GM21360 (cell line): ENCODE data around the gene DLGAP4.
"Not testable (repeated sequence)": the region's sequence is repeated elsewhere in the genome, so short reads cannot be mapped to it uniquely, and the experiment has no call there.

Experiments used
- ATAC-seq: cut with Tn5 transposase; IDR thresholded peaks from one replicate; pipeline ENCODE4 v1.9.1; 2021; ENCODE audit warnings: mild to moderate bottlenecking, moderate library complexity; ENCODE audit not compliant: unreplicated experiment

Gene DLGAP4

DNA sequence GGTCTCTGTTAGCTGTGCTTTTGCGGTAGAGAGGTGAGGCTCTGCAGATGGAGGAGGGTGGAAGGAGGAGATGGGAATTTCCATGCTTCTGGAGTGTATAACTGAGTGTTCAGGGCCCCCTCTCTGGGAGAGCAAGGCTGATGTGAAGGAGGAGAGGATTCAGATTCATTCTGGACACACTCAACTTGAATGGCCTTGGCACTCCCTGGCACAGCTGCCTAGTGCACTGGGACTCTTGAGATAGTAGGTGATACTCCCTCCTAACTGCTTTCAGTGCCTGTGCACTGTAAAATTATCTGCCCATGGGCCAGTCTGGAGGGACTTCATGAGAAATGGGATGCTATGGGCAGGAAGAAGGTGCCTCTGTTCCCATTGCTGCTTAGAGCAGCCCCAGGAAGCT, 180.9 kb downstream of the DLGAP4 start:
- no peak for ATAC-seq

DNA sequence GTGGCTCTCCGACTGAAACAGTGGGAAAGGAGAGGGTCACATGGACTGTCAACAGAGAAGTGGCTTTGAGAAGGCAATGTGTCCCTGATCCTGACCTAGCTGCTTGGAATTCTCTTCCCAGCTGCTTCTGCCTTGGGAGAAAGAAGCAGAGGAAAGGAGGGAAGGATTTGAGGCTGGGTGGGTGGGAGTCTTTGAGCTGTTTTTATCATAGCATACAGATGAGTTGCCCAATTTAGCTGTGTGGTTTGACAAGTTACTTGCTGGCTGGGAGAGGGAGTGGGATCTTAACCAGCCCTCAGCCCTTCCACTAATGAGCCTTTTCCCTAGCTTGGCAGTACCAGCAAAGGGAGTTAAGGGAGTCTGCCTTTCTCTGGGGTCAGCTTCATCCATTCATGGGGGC, 184.1 kb downstream of the DLGAP4 start:
- no peak for ATAC-seq

DNA sequence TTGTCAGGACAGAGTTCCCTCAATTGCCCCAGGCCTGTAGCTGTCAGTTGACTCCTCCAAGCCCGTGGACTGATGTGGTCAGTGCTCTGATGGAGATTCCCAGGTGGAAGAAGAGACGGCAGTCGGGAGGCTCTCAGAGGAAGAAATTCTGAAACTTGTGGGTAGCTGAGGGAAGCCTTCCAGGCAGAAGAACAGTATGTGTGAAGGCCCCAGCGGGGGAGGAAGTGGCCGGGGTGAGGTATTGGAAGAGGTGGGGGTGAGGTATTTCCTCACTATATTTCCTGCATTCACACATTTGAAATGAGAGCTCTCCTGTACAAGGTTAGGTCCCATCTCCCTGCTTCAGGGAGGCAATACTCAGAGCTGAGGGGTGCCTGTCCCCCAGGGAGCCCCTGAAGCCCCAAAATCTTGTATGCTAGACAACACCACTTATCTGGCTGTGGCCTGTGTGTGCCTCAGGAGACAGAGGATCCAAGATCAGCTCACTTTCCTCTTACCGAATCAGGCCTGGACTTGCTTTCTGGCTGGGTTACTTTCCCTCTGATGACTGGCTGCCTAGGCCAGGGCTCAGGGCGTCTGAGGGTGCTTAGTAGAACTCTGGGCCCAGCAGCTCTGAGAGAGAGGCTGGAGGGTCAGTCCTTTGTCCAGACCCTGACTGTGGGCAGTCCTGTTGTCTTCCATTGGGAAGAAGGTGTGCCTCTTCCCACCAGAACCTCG, 185.9 kb downstream of the DLGAP4 start:
- no peak for ATAC-seq

DNA sequence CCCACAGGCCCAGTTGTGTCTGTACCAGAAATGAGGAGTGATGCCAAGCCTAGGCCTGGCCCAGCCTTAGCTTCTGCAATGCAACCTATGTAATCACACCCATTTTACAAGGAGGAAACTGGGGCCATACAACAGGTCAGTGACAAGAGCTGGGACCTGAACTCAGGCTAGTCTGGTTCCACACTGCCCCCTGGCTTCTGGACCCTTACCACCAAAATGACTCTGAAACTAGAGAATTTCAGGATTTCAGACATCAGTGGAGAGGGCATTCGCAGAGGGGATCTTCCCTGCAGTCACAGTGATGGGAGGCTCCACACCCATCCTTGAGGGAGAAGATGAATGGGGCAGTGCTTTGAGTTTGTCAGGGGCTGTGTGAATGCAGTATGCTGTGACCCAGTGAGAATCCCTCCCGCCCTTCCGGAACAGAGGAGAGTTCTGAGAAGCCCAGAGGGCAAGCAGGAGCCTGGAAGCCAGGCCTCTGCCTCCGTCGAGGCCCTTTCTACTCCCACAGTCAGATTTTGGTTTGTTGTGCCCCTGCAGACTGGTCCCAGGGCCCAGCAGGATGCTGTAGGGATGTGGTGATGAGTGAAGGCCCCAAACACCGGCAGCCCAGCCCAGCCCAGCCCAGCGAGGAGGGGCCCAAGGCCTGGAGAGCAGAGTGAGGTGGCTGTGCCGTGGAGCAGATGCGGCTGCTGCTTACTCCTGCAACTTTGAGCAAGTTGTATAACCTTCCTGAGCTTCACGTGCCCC, 187.1 kb downstream of the DLGAP4 start:
- ATAC-seq, result no peak

DNA sequence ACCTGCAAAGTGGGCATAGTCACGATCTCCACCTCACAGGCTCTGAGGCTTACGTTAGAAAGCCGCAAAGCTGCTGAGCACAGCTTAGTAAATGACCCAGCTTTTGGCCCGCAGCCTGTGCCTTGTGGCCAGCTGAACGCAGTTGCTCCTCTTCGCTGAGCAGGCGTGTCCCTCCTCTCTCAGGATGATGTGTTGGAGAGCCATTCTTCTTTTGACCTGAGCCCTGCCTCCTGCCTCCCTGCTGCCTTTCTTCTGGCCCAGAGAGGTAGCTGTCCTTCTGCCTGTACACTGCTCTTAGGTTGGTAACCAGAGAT, 187.6 kb downstream of the DLGAP4 start:
- ATAC-seq, result no peak

DNA sequence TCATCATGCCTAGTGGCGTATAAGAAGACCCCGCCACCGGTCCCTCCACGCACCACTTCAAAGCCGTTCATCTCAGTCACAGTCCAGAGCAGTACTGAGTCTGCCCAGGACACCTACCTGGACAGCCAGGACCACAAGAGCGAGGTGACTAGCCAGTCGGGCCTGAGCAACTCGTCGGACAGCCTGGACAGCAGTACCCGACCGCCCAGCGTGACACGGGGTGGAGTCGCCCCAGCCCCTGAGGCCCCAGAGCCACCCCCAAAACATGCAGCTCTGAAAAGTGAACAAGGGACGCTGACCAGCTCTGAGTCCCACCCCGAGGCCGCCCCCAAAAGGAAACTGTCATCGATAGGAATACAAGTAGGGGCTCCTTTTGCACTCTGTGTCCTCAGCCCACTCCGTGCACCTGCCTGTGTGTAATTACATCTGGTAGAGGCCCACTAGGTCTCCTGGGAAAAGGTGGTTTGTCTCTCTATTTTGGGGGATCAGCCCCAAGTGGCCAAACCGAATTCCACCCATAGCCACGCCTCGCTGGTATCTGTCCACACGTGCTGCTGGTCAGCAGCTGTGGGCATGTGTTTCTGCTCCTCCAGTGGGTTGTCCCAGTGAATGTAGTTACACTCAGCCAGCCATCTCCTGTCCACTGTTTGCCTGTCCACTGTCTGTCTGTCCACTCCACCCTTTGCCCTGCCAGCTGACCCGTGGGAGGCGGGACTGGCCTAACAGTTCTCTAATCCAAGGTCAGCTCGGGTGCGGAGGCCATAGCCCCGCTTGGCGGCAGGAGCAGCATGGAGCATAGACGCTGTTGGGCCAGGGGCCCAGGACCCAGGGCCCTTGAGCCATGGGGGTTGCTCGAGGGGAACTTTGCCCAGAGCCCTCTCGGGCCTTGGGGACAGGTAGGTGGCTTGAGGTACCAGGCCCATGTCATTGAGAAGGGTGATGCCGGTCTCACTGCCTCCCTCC, 190.8 kb downstream of the DLGAP4 start:
- ATAC-seq, result no peak

DNA sequence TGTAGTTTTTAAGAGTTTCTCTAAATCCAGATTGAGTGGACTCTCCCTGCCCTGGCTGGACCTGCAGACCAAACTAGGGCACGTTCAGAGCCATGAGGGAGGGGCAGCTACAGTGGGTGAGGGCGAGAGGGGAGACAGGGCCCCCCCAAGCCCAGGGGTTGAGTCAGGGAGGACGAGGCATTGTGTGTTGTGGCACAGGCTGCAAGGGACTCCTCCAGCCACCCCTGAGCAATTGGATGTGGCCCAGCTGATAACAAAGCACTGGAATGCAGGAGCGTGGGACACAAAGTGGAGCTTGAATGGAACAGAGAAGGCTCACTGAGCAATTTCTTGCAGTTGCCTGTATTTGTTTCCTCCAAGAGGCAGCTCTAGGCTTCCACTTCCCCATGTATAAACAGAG, 191.7 kb downstream of the DLGAP4 start:
- ATAC-seq, result no peak

DNA sequence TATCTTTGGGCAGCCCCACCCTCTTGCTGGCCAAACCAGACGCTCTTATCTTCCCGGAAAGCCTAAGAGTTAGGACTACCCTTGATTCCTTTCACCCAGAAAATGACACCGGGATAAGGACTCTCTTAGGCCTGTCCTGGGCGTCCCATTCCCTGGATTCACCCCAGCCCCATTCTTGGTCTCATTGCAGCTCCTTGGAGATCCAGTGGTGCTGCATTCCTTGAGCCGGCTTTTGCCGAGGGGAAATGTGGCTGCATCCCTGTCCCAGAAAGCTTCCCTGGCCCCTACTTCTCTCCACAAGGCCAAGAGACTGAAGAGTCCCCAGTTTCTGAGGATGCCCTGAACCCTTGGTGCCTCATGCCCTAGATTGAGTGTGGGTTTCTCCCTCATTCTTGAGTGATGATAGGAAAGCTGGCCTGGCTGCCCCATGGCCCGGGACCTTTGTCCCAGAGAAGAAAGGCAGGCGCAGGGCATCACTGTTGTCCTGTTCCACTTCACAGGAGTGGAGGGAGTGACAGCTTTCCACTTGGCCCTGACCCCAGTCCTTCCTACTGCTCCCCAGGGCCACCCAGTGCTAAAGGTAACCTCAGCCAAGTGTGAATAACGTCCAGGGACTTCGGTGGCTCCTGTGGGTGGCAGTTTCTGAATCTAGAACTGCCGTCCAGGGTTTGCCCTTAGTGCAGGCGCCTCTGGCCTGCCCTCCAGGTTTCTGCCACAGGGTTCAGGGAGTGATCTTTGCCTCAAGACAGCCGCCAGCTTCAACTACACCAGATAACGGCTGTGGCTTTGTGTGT, 192.4 kb downstream of the DLGAP4 start:
- ATAC-seq, result no peak

DNA sequence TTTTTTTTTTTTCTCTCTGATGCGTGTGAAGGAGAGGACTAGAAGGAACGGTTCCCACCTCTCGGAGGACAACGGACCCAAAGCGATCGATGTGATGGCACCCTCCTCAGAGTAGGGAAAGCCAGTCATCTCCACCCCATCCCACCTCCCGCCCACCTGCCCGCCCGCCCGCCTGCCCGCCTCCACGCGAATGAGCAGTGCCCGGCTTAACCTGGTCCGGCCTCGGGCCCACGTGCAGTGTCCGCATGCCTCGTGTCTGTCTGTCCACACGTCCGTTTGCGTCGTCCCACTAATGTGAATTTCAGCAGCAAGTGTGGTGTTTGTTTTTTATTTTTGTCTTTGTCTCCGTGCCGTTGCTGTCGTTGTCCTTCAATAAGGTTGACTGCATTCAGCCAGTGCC, 193.1 kb downstream of the DLGAP4 start:
- no peak for ATAC-seq

DNA sequence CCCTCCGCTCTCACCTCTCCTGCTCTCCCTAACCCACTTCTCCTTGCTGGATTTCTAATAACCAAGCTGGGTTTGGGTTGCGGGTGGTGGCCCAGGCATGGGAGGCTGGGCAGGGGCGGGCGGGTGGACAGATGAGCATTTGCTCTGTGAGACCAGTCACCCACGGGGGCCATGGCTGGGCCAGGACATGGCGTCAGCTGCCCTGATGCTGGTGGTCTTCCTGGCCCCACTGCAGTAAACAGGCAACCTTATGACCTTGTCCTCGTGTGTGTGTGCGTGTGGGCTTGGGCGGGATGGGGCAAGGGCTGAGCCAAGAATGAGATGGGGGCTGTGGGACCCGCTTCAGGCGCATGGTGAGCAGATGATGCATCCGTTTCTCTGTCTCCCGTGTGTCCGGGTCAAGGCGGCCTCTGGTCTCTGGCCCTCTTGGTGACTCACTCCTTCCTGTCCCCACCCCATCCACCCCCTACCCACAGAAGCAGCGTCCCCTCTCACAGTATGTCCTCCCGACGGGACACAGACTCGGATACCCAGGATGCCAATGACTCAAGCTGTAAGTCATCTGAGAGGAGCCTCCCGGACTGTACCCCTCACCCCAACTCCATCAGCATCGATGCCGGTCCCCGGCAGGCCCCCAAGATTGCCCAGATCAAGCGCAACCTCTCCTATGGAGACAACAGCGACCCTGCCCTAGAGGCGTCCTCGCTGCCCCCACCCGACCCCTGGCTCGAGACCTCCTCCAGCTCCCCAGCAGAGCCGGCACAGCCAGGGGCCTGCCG, 193.8 kb downstream of the DLGAP4 start:
- no peak for ATAC-seq

DNA sequence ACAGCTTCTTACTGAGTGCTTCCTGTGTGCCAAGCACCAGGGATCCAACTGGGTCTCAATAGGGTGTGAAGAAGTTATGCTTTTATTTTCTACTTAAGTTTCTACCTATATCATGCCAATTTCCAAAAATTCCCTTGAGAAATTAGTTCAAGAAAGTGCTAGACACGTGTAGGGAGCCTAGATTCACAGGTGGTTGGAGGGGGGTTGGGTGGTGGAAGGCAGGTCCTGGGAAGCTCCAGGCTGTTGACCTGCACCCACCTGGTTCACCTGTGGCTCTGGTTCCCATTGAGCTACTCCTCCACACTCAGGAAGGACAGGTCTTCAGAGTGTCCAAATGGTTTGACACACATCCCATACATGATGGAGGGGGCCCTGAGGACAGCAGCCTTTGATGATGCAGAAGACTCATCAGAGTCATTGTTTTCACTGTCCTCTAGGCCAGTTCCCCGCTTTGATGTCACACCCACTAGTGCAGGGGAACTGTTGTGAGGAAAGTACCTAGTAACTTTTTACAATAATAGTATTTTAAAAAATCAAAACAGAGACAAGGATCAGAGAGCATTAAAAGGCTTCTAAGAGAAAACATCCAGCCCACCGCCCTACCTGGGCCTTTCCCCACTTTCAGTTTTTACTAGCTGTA, 195.3 kb downstream of the DLGAP4 start:
- ATAC-seq, result no peak

DNA sequence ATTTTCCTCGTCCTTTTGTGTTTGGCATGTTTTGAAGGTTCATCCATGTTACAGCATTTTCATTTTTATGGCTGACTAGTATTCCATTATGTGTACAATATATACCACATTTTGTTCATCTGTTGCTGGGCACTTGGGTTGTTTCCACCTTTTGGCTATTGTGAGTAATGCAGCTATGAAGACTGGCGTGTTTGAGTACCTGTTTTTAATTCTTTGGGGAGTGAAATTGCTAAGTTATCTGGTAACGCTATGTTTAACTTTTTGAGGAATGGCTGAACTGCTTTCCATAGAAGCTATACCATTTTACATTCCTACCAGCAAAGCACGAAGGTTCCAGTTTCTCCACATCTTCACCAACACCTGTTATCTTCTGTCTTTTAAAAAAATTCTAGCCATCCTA, 198.2 kb downstream of the DLGAP4 start:
- no peak for ATAC-seq

DNA sequence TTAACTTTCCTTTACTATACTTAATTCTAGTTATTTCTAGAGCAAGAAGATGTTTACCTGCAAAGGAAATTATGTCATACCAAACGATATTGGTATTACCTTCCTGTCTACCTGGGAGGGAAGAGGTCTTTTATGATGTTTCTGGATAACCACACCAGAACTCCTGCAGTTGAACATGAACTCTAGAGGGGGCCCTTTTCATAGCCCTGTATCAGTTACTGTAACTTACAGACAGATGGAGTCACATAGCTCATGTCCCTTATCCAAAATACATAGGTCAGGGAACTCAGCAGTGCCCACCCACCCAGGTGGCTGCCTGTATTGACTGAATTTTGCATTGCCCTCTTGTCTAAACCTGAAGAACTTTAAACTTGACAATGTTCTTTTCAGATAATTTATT, 200.1 kb downstream of the DLGAP4 start:
- ATAC-seq, result no peak

DNA sequence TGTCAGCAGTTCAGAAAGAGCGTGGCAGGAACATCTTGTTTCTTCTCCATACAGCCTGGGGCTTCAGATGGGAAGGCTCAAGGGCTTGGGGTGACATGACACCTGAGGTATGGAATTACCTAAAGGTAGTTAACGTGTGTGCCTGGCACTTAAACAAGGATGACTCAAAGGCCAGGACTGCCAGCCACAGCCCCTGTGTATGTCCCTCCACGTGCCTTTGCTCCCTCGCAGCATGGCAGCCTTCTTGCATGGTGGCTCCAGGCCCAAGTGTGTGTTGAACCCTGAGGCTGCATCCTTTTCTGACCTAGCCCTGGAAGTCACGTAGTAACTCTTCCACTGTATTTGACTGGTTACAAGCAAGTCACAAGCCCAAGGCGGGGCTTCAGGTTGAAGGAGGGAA, 201.6 kb downstream of the DLGAP4 start:
- ATAC-seq, result no peak

DNA sequence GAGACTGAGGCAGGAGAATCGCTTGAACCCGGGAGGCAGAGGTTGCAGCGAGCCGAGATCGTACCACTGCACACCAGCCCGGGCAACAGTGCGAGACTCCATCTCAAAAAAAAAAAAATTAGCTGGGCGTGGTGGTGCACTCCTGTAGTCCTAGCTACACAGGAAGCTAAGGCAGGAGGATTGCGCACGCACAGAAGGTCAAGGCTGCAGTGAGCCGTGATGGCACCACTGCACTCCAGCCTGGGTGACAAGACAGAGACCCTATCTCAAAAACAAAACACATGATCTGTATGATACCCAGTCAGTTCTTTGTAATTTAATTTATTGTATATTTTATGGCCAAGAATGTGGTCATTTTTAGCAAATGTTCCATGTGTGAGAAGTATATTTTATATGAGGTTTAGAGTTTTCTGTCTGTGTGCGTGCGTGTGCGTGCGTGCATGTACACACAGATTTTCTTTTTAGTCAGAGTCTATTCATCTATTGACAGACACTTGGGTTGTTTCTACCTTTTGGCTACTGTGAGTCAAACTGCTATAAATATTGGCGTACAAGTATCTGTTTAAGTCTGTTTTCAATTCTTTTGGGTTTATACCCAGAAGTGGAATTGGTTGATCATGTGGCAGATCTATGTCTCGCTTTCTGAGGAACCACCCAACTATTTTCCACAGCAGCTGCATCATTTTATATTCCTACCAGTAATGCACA, 213.0 kb downstream of the DLGAP4 start:
- no peak for ATAC-seq

DNA sequence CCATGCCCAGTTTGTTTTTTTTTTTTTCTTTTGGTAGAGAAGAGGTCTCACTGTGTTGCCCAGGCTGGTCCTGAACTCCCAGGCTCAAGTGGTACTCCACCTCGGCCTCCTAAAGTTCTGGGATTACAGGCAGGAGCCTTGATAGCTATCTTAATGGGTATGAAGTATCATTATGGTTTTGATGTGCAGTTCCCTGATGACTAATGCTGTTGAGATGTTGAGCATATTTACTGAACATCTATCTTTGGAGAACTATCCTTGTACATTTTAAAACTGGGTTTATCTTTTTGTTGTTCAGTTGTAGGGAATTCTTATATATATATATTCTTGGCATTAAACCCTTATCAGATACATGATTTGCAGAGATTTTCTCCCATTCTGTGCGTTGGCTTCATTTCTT, 213.8 kb downstream of the DLGAP4 start:
- no peak for ATAC-seq

DNA sequence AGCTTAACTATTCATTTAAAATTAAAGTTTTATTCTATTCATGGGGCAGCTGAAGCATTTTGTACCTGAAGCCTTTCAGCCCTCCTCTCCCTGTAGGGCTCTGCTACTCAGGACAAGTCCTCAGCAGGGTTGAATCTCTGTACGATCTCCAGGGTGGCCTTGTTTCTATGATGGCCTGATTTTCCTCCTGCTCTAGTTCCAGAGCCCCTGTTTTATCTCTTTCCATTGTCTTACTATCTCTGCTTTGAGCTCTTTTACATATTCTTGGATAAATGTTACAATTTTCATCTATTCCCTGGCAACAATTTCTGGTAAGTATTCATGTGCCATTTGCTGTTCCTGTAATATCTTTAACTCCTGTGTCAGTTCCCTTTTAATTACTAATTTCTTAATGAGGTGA, 215.4 kb downstream of the DLGAP4 start:
- ATAC-seq, result no peak

DNA sequence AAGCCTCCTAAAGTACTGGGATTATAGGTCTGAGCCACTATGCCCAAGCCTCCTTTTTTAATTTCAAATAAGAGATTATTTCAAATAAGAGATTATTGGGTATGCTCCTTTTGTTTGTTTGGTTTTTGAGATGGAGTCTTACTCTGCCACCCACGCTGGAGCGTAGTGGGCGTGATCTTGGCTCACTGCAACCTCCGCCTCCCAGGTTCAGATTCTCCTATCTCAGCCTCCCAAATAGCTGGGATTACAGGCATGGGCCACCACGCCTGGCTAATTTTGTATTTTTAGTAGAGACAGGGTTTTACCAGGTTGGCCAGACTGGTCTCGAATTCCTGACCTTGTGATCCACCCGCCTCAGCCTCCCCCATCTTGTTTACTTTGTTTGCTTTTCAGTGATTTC, 216.3 kb downstream of the DLGAP4 start:
- not testable (repeated sequence) for ATAC-seq

DNA sequence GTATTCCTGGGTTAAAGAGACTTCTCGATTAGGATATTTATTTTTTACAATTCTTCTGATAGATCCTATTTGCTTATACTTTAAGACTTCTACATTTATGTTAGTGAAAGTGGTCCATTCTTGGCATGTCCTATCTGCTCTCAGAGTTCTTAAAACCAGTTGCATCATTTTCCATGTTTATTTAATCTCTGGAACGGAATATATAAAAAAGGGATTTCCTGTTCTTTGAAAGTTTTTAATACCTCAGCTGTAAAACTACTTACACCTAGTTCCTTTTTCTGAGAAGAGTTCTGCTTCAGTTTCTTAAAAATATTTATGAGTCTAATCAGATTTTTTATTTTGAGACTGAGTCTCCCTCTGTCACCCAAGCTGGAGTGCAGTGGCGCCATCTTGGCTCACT, 217.2 kb downstream of the DLGAP4 start:
- no peak for ATAC-seq
